A673 (cell line): ENCODE measurements around the gene SYNE2. TPM values are rescaled to one million over a fixed set of nuclear protein-coding genes. Genes with fewer than 3 reads are reported as not detected.

Experiments
- BruUV-seq: library from RNA; stranded (reverse); fragments of 400-500 nt; replicated peaks from 2 replicates; lab custom pipeline; 2021; lab: Mats Ljungman, UMichigan
- CTCF ChIA-PET: fragments of 300-600 bp; sonication (Branson Sonifier 250); formaldehyde crosslinking; loops from one replicate; lab custom pipeline; 2022; ENCODE audit warnings: antibody characterized with exemption; lab: Charles Lee
- POLR2A ChIA-PET: fragments of 300-600 bp; sonication (Branson Sonifier 250); formaldehyde crosslinking; loops from one replicate; lab custom pipeline; 2022; ENCODE audit warnings: antibody characterized with exemption; ENCODE audit not compliant: low non-redundant PET; lab: Charles Lee
- DNase-seq: peaks from one replicate; pipeline ENCODE4 v3.0.0-alpha.2; 2015; ENCODE audit warnings: low spot score
- H3K27ac ChIP-seq: fragments of 200-600 bp; sonication (generic); 2 replicates; pipeline ENCODE4 v1.5.1; 2016; ENCODE audit warnings: mixed run types, low read depth, mild to moderate bottlenecking, mixed read lengths, antibody characterized with exemption, low read length; ENCODE audit not compliant: poor library complexity, severe bottlenecking
- H3K27me3 ChIP-seq: fragments of 200-600 bp; sonication (generic); replicated peaks from 2 replicates; pipeline ENCODE4 v1.6.1; 2017; ENCODE audit warnings: mixed run types, low read depth, mild to moderate bottlenecking, mixed read lengths, antibody characterized with exemption, low read length; ENCODE audit not compliant: insufficient read depth, poor library complexity
- H3K36me3 ChIP-seq: fragments of 200-600 bp; sonication (generic); 2 replicates; pipeline ENCODE4 v1.6.1; 2016; ENCODE audit warnings: mixed run types, mild to moderate bottlenecking, mixed read lengths, antibody characterized with exemption, low read length; ENCODE audit not compliant: insufficient read depth, poor library complexity, severe bottlenecking
- H3K4me1 ChIP-seq: fragments of 200-600 bp; sonication (generic); 2 replicates; pipeline ENCODE4 v1.6.1; 2017; ENCODE audit warnings: mixed run types, mild to moderate bottlenecking, mixed read lengths, antibody characterized with exemption, low read length; ENCODE audit not compliant: insufficient read depth, poor library complexity, severe bottlenecking
- H3K4me3 ChIP-seq: fragments of 200-600 bp; sonication (generic); 2 replicates; pipeline ENCODE4 v1.5.1; 2016; ENCODE audit warnings: low read depth, mixed run types, mild to moderate bottlenecking, mixed read lengths, low read length; ENCODE audit not compliant: poor library complexity, severe bottlenecking
- H3K9me3 ChIP-seq: fragments of 200-600 bp; sonication (generic); 2 replicates; pipeline ENCODE4 v1.6.1; 2016; ENCODE audit warnings: mixed run types, low read depth, mild to moderate bottlenecking, mixed read lengths, antibody characterized with exemption, low read length; ENCODE audit not compliant: poor library complexity, severe bottlenecking
- CTCF ChIP-seq: fragments of 300-800, 200-600 bp; sonication (generic); conservative IDR thresholded peaks from 2 replicates; pipeline ENCODE4 v1.5.1; 2017; ENCODE audit warnings: low read depth, mild to moderate bottlenecking, antibody characterized with exemption, low read length, moderate library complexity, mixed read lengths
- EZH2 ChIP-seq: fragments of 200-600 bp; sonication (generic); IDR thresholded peaks from 2 replicates; pipeline ENCODE4 v1.6.1; 2017; ENCODE audit warnings: borderline replicate concordance, low read depth, mild to moderate bottlenecking, mixed read lengths, antibody characterized with exemption, low read length; ENCODE audit not compliant: poor library complexity, severe bottlenecking
- intact Hi-C: fragments of 100-400 bp; cut with micrococcal nuclease; formaldehyde crosslinking; loops from one replicate; pipeline ENCODE4 v1.10.0; 2022; ENCODE audit not compliant: unreplicated experiment
- total RNA-seq: library from RNA; stranded (reverse); gene quantifications from 2 replicates; pipeline ENCODE4 v1.2.3, GENCODE V29; 2021

Gene SYNE2
- total RNA-seq, 1 experiment from 2014 or later = 68.2 TPM

- BruUV-seq = no TSS peak
- ChIA-PET POLR2A (no interaction called here), CTCF (no interaction called here)
- no peaks in the 10 kb centered on the region for H3K4me1 ChIP-seq
- no peak overlapping the region for H3K4me3 ChIP-seq
- intact Hi-C loops = no loop called here
- TF ChIP-seq EZH2 (no peak), CTCF (no peak)
- H3K9me3 ChIP-seq = no peaks in the 10 kb centered on the region
- H3K27ac ChIP-seq = no peak overlapping the region
- peaks cover 17% of the 10 kb centered on the region for H3K36me3 ChIP-seq
- no peaks in the 10 kb centered on the region for H3K27me3 ChIP-seq
- DNase-seq = no peak
These were observed 362.5 kb downstream of the SYNE2 start for GRCh38 chr14:64215274-64215673.

- Histone ChIP-seq H3K27ac (no peak overlapping the region), H3K27me3 (no peaks in the 10 kb centered on the region), H3K36me3 (peaks cover 17% of the 10 kb centered on the region), H3K4me1 (no peaks in the 10 kb centered on the region), H3K4me3 (no peak overlapping the region), H3K9me3 (no peaks in the 10 kb centered on the region)
- intact Hi-C loops = no loop called here
- ChIA-PET POLR2A (interaction anchor here (0.6 kb wide), 1 partner anchor 561 kb away, joined by 3 read pairs; no protein-coding TSS in a partner anchor), CTCF (no interaction called here)
- BruUV-seq = no TSS peak
- no peak for TF ChIP-seq EZH2
- no peak for TF ChIP-seq CTCF
- no peak for DNase-seq
These were observed 363.2 kb downstream of the SYNE2 start for GRCh38 chr14:64215978-64216377.

- H3K27me3 ChIP-seq = no peaks in the 10 kb centered on the region
- no peaks in the 10 kb centered on the region for H3K4me1 ChIP-seq
- CTCF ChIA-PET = no interaction called here
- H3K9me3 ChIP-seq = no peaks in the 10 kb centered on the region
- POLR2A ChIA-PET = no interaction called here
- no peak for DNase-seq
- intact Hi-C loops = no loop called here
- TF ChIP-seq EZH2 (no peak), CTCF (no peak)
- H3K36me3 ChIP-seq = peaks cover 21% of the 10 kb centered on the region
- no TSS peak for BruUV-seq
- H3K27ac ChIP-seq = no peak overlapping the region
- H3K4me3 ChIP-seq = no peak overlapping the region
These were observed 364.5 kb downstream of the SYNE2 start for GRCh38 chr14:64217308-64217707.
